ENCODE measurements around the gene RNH1. TPM values are rescaled to one million over a fixed set of nuclear protein-coding genes. Genes with fewer than 3 reads are reported as not detected.

RNH1 gene
- total RNA-seq, 4 donors from 2014 or later: 138 to 197 (median 159) TPM

DNA sequence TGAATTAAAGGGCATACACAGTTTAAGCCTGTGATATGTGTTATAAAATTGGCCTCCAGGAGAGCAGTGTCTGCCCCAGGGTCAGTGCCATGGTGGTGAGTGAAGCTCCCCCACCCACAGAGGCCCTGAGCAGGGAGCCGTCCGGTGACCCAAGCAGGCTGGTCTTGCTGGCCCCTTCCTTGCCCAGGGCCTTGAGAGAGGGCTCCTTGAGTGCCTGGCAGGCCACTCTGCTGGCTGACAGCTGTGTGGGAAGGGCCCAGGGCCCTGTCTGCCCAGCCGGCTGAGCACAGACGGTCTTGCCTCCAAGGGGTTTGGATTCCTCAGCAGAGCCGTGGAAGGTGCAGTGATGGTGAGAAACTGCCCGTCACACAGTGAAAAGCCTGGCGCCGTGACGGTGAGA, 31.1 kb downstream of the RNH1 start:
- Histone ChIP-seq H3K36me3 (peaks cover 0 to 5% of the 10 kb centered on the region in 2 donors), H3K9me3 (no peaks in the 10 kb centered on the region), H3K4me3 (no peak overlapping the region), H3K27ac (no peak overlapping the region), H3K27me3 (no peaks in the 10 kb centered on the region), H3K4me1 (no peaks in the 10 kb centered on the region)
- DNase-seq (no peak), ATAC-seq (no peak)
- intact Hi-C loops (cut with DNase I; ENCODE audit: low total_unique reads): no loop called here
- no peak for TF ChIP-seq POLR2A (IDR thresholded peaks at IDR 0.05)
- TF ChIP-seq CTCF (IDR thresholded peaks at IDR 0.05 in 4 of 5, conservative IDR thresholded peaks at IDR 0.05 in 1 of 5): no peak
- in situ Hi-C loops (cut with MboI; ENCODE audit: low sequenced_read_pairs in 4 of 4): no loop called here

GRCh38 chr11:474914-475506, 32.0 kb downstream of the RNH1 start:
- no peak for DNase-seq
- H3K4me3 ChIP-seq: no peak overlapping the region
- no peak for ATAC-seq
- peaks cover 0 to 5% of the 10 kb centered on the region in 2 donors for H3K36me3 ChIP-seq
- no peaks in the 10 kb centered on the region for H3K9me3 ChIP-seq
- no peak for TF ChIP-seq POLR2A (IDR thresholded peaks at IDR 0.05)
- no peak for TF ChIP-seq CTCF (IDR thresholded peaks at IDR 0.05 in 4 of 5, conservative IDR thresholded peaks at IDR 0.05 in 1 of 5)
- no peak overlapping the region for H3K27ac ChIP-seq
- H3K27me3 ChIP-seq: no peaks in the 10 kb centered on the region
- intact Hi-C loops (cut with DNase I; ENCODE audit: low total_unique reads): no loop called here
- peaks cover 2 to 3% of the 10 kb centered on the region in 2 donors for H3K4me1 ChIP-seq
- in situ Hi-C loops (cut with MboI; ENCODE audit: low sequenced_read_pairs in 4 of 4): no loop called here

GRCh38 chr11:473962-474785, 32.9 kb downstream of the RNH1 start:
- peaks cover 8 to 10% of the 10 kb centered on the region in 2 donors for H3K4me1 ChIP-seq
- no peak overlapping the region for H3K4me3 ChIP-seq
- no peak overlapping the region for H3K27ac ChIP-seq
- no peak for TF ChIP-seq CTCF (IDR thresholded peaks at IDR 0.05 in 4 of 5, conservative IDR thresholded peaks at IDR 0.05 in 1 of 5)
- no peak for TF ChIP-seq POLR2A (IDR thresholded peaks at IDR 0.05)
- in situ Hi-C loops (cut with MboI; ENCODE audit: low sequenced_read_pairs in 4 of 4) (no loop called here), intact Hi-C loops (cut with DNase I; ENCODE audit: low total_unique reads) (no loop called here)
- ATAC-seq (no peak), DNase-seq (no peak)
- no peaks in the 10 kb centered on the region for H3K27me3 ChIP-seq
- H3K9me3 ChIP-seq: no peaks in the 10 kb centered on the region
- H3K36me3 ChIP-seq: peaks cover 0 to 3% of the 10 kb centered on the region in 2 donors

GRCh38 chr11:473415-473814, 33.6 kb downstream of the RNH1 start:
- in situ Hi-C loops (cut with MboI; ENCODE audit: low sequenced_read_pairs in 4 of 4): no loop called here
- ATAC-seq: no peak
- Histone ChIP-seq H3K9me3 (no peaks in the 10 kb centered on the region), H3K36me3 (no peaks in the 10 kb centered on the region), H3K4me3 (no peak overlapping the region), H3K4me1 (peaks cover 8 to 16% of the 10 kb centered on the region in 2 donors), H3K27me3 (no peaks in the 10 kb centered on the region), H3K27ac (no peak overlapping the region)
- intact Hi-C loops (cut with DNase I; ENCODE audit: low total_unique reads): no loop called here
- DNase-seq: no peak
- TF ChIP-seq CTCF (IDR thresholded peaks at IDR 0.05 in 4 of 5, conservative IDR thresholded peaks at IDR 0.05 in 1 of 5) (no peak), POLR2A (IDR thresholded peaks at IDR 0.05) (no peak)
